ENCODE measurements around the gene CCDC85C.

Gene CCDC85C

DNA sequence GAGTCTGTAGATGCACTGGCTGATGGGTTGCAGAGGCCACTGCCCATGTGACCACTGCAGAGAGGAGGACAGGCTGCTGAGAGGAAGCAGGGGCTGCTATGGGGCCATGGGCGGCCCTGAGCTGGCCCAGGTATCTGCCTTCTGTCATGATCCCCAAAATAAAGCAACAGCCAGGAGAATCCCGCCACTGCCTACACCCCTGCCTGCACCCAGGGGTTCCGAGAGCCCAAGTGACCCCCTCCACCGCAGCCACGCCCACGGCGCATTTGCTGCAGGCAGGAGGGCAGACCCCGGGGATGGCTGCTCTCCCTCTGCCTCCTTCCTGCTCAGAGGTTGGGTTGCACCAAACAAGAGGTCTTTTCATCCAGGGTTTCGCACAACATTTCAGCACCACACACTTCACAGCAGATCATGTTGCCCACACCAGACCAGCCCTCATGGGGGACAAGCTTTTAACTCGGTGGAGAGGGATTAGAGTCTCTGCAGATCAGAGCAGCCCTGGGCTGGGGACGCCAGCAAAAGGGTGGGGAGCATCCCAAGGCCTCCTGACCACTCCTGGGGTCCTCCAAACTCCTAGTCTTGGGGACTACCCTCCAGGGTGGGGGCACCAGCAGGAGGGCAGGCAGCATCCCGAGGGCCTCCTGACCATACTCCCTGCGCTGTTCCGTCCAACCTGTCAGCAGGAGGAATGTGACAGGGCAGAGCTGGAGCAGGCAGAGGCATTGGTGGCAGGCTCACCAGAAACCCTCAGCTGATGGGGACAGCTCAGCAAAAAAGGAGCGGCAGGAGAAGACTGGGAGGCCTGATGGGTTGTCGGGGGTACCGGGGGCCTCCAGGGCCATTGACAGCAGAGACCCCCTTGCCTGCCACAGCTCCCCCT, 14.1 kb downstream of the CCDC85C start:
- Histone ChIP-seq H3K27ac (no peak overlapping the region), H3K27me3 (peaks cover 10% of the 10 kb centered on the region), H3K9me3 (no peaks in the 10 kb centered on the region), H3K4me1 (ENCODE audit: control insufficient read depth in 1 of 2, insufficient read depth in 1 of 2, low read depth in 1 of 2, low read length in 1 of 2) (no peaks in the 10 kb centered on the region), H3K36me3 (no peaks in the 10 kb centered on the region), H3K4me3 (ENCODE audit: low read depth in 1 of 2, low read length in 1 of 2) (no peak overlapping the region)
- TF ChIP-seq, protein P1, sequence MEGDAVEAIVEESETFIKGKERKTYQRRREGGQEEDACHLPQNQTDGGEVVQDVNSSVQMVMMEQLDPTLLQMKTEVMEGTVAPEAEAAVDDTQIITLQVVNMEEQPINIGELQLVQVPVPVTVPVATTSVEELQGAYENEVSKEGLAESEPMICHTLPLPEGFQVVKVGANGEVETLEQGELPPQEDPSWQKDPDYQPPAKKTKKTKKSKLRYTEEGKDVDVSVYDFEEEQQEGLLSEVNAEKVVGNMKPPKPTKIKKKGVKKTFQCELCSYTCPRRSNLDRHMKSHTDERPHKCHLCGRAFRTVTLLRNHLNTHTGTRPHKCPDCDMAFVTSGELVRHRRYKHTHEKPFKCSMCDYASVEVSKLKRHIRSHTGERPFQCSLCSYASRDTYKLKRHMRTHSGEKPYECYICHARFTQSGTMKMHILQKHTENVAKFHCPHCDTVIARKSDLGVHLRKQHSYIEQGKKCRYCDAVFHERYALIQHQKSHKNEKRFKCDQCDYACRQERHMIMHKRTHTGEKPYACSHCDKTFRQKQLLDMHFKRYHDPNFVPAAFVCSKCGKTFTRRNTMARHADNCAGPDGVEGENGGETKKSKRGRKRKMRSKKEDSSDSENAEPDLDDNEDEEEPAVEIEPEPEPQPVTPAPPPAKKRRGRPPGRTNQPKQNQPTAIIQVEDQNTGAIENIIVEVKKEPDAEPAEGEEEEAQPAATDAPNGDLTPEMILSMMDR (IDR thresholded peaks at IDR 0.05): no peak

DNA sequence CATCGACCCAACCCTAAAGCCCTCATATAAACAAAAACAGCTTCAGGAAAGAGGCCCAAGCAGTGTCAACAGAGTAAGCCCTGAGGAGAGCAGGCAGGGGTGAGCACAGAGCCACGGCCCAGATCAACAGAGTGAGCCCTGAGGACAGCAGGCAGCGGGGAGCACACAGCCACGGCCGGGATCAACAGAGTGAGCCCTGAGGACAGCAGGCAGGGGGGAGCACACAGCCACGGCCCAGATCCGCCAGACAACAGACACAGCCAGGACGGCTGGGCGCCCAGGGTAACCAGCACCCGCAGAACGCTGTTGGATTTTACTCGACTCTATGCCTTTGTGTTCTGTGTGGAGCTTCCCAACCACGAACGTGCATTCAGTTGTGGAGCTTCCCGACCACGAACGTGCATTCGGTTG, 15.0 kb downstream of the CCDC85C start:
- H3K36me3 ChIP-seq: no peaks in the 10 kb centered on the region
- no peak overlapping the region for H3K27ac ChIP-seq
- no peak overlapping the region for H3K4me3 ChIP-seq (ENCODE audit: low read depth in 1 of 2, low read length in 1 of 2)
- no peaks in the 10 kb centered on the region for H3K4me1 ChIP-seq (ENCODE audit: control insufficient read depth in 1 of 2, insufficient read depth in 1 of 2, low read depth in 1 of 2, low read length in 1 of 2)
- TF ChIP-seq, protein P1 (IDR thresholded peaks at IDR 0.05): no peak
- H3K27me3 ChIP-seq: peaks cover 10% of the 10 kb centered on the region
- no peaks in the 10 kb centered on the region for H3K9me3 ChIP-seq

DNA sequence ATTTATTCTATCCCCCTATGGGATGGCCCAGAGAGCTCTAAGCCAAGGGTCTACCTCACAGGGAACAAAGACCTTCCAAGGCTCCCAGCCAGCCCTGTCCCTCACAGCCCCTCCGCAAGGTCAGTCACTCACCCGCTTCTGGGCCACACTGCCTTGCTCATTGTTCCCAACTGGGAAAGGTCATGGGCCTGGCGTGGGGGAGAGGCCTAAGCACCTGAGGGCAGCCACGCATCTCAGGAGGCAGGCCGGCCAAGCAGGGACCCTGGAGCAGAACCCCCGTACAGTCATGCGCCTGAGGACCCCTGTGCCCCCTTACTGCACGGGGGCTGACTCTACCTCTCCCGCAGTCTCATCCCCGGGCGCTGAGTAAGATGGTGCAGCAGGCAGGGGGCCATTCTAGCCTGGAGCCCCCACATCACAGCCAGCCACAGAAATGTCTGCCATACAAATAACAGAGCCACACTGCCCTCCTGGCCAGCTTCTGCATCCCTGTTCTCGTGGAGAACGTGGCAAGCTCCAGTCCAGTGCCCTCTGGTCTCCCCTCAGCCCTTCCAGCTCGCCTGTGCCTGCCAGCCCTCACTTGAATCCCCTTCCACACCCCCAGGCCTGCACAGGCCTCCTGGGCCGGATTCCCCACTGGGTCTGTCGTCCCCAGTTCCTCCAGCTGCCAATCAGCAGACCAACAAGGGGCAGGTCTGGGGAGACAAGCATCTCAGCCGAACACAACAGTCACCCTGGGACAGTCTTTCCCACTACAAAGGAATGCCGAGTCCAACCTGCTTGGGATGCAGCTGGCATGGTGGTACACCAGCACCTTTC, 16.3 kb downstream of the CCDC85C start:
- Histone ChIP-seq H3K27ac (no peak overlapping the region), H3K9me3 (no peaks in the 10 kb centered on the region), H3K27me3 (peaks cover 10% of the 10 kb centered on the region), H3K36me3 (no peaks in the 10 kb centered on the region), H3K4me3 (ENCODE audit: low read depth in 1 of 2, low read length in 1 of 2) (no peak overlapping the region), H3K4me1 (ENCODE audit: control insufficient read depth in 1 of 2, insufficient read depth in 1 of 2, low read depth in 1 of 2, low read length in 1 of 2) (no peaks in the 10 kb centered on the region)
- TF ChIP-seq, protein P1 (IDR thresholded peaks at IDR 0.05): no peak

DNA sequence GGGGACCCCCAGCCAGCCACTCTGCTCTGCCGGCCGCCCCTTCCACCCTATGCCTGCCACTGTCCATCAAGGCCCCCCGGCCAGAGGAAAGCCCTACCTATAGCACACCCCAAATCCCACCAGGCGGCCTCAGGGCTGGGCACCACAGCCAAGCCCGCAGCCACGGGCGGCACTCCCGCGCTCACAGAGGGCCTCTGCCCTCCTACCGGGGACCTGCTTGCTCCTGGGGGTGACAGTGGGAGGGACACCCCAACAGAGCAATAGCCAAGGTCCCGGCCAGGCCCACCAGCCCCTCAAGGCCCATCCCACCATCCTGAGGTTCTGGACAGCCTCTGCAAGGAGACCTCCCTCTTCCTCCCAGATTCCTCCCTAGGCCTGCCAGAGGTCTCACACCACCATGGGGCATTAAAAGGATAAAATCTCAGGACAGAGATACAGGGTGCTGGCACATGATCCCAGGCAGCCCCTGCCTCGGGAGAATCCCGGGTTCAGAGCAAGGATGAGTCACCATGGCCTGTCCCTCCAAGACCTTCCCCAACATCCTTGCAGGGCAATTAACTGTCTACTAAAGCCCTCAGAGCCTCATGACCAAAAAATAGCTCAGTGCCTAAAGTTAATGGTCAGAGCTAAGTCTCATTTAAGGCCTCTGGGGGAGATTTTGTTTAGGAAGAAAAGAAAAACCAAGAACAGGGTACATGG, 17.1 kb downstream of the CCDC85C start:
- Histone ChIP-seq H3K4me3 (ENCODE audit: low read depth in 1 of 2, low read length in 1 of 2) (no peak overlapping the region), H3K27me3 (peaks cover 10% of the 10 kb centered on the region), H3K4me1 (ENCODE audit: control insufficient read depth in 1 of 2, insufficient read depth in 1 of 2, low read depth in 1 of 2, low read length in 1 of 2) (no peaks in the 10 kb centered on the region), H3K9me3 (no peaks in the 10 kb centered on the region), H3K27ac (no peak overlapping the region), H3K36me3 (no peaks in the 10 kb centered on the region)
- TF ChIP-seq, protein P1 (IDR thresholded peaks at IDR 0.05): no peak

DNA sequence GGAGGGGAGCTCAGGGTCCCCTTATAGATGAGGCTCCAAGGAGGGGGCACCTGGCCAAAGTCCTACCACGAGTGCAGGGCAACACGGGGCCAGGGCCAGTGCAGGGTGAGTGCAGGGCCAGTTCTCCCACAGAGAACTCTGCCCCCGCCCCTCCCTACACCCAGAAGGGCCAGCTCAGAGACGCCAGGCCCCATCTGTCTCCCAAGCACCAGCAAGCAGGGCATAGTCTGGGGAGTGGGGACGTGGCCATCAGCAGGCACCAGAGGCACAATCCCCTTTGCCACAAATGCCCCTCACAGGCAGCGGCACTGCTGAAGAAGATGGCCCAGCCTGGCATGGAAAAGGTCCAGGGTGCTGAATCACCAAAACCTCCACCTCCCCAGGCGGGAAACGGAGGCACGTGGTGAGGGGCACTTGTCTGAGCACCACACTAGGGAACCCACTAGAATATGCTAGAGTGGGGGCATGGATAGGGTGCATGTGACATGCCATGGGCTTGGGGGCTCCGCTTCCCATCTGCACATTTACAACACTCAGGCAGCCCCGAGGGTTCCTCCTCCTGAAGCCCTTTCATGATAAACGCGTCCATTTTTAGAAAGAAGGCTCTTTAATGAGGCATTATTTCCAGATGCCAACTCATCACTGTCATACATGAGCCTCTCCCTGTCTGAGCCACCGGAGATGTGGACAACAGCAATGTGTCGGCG, 17.8 kb downstream of the CCDC85C start:
- peaks cover 10% of the 10 kb centered on the region for H3K27me3 ChIP-seq
- TF ChIP-seq, protein P1 (IDR thresholded peaks at IDR 0.05): no peak
- H3K27ac ChIP-seq: no peak overlapping the region
- H3K9me3 ChIP-seq: no peaks in the 10 kb centered on the region
- H3K4me1 ChIP-seq (ENCODE audit: control insufficient read depth in 1 of 2, insufficient read depth in 1 of 2, low read depth in 1 of 2, low read length in 1 of 2): no peaks in the 10 kb centered on the region
- no peak overlapping the region for H3K4me3 ChIP-seq (ENCODE audit: low read depth in 1 of 2, low read length in 1 of 2)
- no peaks in the 10 kb centered on the region for H3K36me3 ChIP-seq

Data from neutrophil (primary cell).